Lower lobe of right lung (tissue), 2 donors: ENCODE measurements around the gene LRCOL1. TPM values are rescaled to one million over a fixed set of nuclear protein-coding genes. Genes with fewer than 3 reads are reported as not detected.

Experiments used
- ATAC-seq, 2 donors: fragments of 200-7000 bp; cut with Tn5 transposase; one replicate each; pipeline ENCODE4 v1.9.1; 2020 to 2022; ENCODE audit warnings: mild to moderate bottlenecking in 2 of 2, moderate library complexity in 2 of 2
- DNase-seq: peaks from one replicate; pipeline ENCODE4 v3.0.0-alpha.2; 2020
- H3K27ac ChIP-seq: fragments of 200-600 bp; one replicate; pipeline ENCODE4 v1.8.0; 2022
- H3K27me3 ChIP-seq: fragments of 200-600 bp; one replicate; pipeline ENCODE4 v1.8.0; 2022; ENCODE audit warnings: low read depth
- H3K36me3 ChIP-seq: fragments of 200-600 bp; one replicate; pipeline ENCODE4 v1.8.0; 2022; ENCODE audit warnings: mild to moderate bottlenecking
- H3K4me1 ChIP-seq: fragments of 200-600 bp; one replicate; pipeline ENCODE4 v1.8.0; 2022
- H3K4me3 ChIP-seq: fragments of 200-600 bp; one replicate; pipeline ENCODE4 v1.8.0; 2022; ENCODE audit warnings: mild to moderate bottlenecking
- H3K9me3 ChIP-seq: fragments of 200-600 bp; one replicate; pipeline ENCODE4 v1.8.0; 2022
- intact Hi-C: fragments of 100-400 bp; cut with DNase I; formaldehyde crosslinking; loops from one replicate; pipeline ENCODE4 v1.11.0; 2022
- total RNA-seq: library from RNA; stranded (reverse); fragmentation: NEBNext Ultra II Directional; extraction: Animal tissue kit (Norgen Biotek cat#: 25700); gene quantifications from one replicate; pipeline ENCODE4 v1.2.1, GENCODE V29; 2021
- TF ChIP-seq, protein P1 (sequence below): fragments of 200-600 bp; IDR thresholded peaks from one replicate; pipeline ENCODE4 v1.8.0; 2022; ENCODE audit warnings: antibody characterized with exemption, mild to moderate bottlenecking
- donor health status: DM: no; HTN: yes; CAD: no; lungs with severe emphysema.

LRCOL1 gene
- total RNA-seq, 1 donor from 2014 or later: 2.3 TPM

DNA sequence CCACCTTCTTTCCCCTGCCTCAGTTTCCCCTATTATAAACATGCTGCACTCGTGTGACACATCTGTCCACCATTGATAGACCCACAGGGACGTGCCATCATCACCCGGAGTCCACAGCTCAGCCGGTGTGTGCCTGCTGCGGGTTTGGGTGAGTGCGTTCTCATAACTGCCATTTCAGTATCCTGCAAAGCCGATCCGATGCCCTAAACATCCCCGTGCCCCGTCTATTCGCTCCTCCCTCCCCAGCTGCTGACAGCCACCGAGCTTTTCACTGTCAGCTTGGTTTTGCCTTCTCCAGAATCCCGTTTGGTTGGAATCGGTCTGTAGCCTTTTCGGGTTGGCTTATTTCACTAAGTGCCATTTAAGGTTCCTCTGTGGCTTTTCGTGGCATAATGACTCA, 3.9 kb downstream of the LRCOL1 start:
- peaks cover 66% of the 10 kb centered on the region for H3K27me3 ChIP-seq
- ATAC-seq: no peak
- intact Hi-C loops: no loop called here
- no peaks in the 10 kb centered on the region for H3K9me3 ChIP-seq
- TF ChIP-seq, protein P1, sequence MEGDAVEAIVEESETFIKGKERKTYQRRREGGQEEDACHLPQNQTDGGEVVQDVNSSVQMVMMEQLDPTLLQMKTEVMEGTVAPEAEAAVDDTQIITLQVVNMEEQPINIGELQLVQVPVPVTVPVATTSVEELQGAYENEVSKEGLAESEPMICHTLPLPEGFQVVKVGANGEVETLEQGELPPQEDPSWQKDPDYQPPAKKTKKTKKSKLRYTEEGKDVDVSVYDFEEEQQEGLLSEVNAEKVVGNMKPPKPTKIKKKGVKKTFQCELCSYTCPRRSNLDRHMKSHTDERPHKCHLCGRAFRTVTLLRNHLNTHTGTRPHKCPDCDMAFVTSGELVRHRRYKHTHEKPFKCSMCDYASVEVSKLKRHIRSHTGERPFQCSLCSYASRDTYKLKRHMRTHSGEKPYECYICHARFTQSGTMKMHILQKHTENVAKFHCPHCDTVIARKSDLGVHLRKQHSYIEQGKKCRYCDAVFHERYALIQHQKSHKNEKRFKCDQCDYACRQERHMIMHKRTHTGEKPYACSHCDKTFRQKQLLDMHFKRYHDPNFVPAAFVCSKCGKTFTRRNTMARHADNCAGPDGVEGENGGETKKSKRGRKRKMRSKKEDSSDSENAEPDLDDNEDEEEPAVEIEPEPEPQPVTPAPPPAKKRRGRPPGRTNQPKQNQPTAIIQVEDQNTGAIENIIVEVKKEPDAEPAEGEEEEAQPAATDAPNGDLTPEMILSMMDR: no peak
- no peak overlapping the region for H3K4me3 ChIP-seq
- no peak for DNase-seq
- peaks cover 20% of the 10 kb centered on the region for H3K4me1 ChIP-seq
- H3K27ac ChIP-seq: no peak overlapping the region
- no peaks in the 10 kb centered on the region for H3K36me3 ChIP-seq

DNA sequence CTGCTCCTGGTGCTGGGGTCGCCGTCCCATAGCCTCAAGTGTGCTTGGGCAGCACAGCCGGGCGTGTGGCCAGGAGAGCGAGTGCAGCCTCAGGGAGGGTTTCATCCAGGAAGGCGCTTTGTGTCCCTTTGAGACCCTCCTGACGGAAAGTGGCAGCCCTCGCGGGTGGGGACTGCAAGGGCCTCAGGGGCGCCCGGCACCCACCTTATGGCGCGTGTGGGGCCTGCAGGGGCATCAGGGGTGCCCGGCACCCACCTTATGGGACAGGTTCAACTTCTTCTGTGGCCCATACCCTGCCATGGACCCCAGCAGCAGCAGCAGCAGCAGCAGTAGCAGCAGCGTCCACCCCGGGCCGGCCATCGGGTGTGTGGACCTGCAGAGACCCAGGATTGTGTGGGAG, 4.5 kb downstream of the LRCOL1 start:
- ATAC-seq: no peak
- Histone ChIP-seq H3K4me1 (peaks cover 26% of the 10 kb centered on the region), H3K36me3 (no peaks in the 10 kb centered on the region), H3K27ac (no peak overlapping the region), H3K27me3 (peaks cover 71% of the 10 kb centered on the region), H3K9me3 (no peaks in the 10 kb centered on the region), H3K4me3 (no peak overlapping the region)
- no peak for DNase-seq
- intact Hi-C loops: no loop called here
- TF ChIP-seq, protein P1: no peak

DNA sequence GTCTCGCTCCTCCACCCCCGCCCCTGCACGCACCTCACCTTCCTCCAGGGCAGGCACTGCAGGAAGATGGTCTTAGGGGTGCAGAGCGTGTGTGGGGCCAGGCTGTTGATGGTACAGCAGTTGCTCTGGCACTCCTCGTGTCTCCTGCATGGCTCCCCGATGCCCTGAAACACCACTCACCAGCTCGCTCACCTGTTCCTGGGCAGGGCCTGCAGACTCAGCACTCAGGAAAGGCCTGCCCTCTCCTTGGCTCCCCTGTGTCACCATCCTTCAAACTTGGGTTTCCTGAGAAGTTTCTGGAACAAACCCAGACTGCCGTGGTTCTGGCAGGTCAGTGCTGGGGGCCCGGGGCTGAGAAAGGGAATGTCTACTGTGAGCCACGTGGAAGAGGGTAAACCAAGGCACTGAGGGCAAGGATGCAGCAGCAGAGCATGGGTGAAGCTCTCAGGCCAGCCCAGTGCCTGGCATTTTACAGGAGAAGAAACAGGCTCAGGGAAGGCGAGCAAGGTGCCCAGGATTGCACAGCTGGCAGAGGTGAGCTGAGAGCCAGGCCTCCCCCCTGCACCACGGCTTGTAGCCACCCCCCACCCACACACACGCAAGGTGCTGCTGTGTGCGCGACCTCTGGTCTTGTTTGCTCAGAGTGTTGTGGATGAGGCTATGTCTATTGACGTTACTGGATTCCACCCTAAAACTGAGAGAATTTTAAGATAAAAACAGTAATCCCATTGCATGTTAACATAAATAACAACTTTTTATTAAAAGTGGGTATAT, 5.5 kb downstream of the LRCOL1 start:
- DNase-seq (peak; percentile 22), ATAC-seq (no peak)
- TF ChIP-seq, protein P1: no peak
- Histone ChIP-seq H3K36me3 (no peaks in the 10 kb centered on the region), H3K4me1 (peaks cover 27% of the 10 kb centered on the region), H3K9me3 (no peaks in the 10 kb centered on the region), H3K27ac (no peak overlapping the region), H3K4me3 (peak overlapping the region; percentile 56), H3K27me3 (peaks cover 65% of the 10 kb centered on the region)
- intact Hi-C loops: no loop called here

DNA sequence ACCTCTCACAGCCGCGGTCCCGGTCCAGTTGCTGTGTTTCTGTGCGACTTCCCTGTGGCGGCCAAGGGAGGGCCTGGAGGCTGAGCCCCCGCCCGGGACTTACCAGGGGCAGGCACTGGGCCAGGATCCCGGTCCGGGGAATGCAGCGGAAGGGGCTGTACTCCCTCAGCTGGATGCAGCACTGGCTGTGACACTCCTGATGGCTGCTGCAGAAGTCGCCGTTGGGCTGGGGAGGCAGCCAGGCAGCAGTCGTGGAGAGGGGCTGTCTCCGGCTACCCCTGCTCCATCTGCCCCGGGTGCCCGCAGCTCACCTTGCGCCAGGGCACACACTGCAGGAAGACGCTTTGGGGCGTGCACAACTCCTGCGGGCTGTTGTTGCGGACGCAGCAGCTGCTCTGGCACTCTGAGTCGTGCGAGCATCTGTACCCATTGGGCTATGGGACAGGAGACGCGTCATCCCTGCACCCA, 6.2 kb downstream of the LRCOL1 start:
- Histone ChIP-seq H3K36me3 (no peaks in the 10 kb centered on the region), H3K4me1 (peaks cover 28% of the 10 kb centered on the region), H3K9me3 (no peaks in the 10 kb centered on the region), H3K4me3 (peak overlapping the region; percentile 56), H3K27me3 (peaks cover 58% of the 10 kb centered on the region), H3K27ac (peak overlapping the region; percentile 84)
- intact Hi-C loops: no loop called here
- TF ChIP-seq, protein P1: no peak
- ATAC-seq: peak; percentile 32 to 41
- DNase-seq: peak; percentile 61

DNA sequence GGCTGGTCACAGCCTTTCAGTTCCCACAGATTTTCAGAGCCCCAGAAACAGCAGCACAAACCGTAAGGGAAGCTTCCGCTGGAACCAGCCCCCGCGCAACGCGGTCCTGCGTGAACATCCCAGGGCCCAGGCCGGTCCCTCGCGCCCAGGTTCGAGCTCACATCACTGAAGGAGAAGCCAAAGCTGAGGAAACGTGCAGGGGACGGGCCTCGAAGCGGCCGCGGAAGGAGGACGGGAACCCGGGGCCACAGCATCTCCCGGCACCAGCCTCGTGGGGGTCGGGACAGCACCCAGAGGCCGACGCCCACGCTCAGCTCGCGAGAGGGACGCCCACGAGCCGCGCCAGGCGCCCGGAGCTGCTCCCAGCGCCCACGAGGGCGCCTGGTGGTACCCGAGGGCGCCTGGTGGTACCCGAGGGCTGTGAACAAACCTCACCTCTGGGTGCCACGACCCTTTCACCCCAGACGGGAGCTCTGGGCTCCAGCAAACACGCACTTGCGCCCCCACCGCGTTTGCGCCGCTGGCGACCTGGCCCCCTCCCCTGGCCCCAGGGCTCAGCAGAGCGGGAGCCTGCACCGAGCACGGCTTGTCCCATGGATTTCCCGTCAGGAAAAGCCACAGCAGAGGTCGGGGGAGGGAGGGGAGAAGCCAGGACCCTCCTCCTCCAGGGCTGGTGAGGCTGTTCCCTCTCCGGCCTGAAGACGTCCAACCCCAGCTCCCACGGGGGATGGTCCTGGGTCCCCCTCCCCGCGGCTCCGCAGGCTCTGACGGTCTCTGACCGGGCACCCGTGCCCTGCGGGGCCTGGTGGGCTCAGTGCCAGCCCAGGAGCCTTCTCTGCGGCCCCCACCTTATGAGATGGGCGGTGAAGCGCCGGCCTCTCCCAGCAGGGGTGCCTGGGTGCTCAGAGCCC, 6.9 kb downstream of the LRCOL1 start:
- peak in 1 of 2 donors; percentile 26 for ATAC-seq
- H3K4me3 ChIP-seq: peak overlapping the region; percentile 56

More for the DNA sequence above, 6.9 kb downstream of the LRCOL1 start:
- intact Hi-C loops: no loop called here
- DNase-seq: peak; percentile 45
- peaks cover 51% of the 10 kb centered on the region for H3K27me3 ChIP-seq
- TF ChIP-seq, protein P1: no peak
- no peaks in the 10 kb centered on the region for H3K36me3 ChIP-seq
- no peaks in the 10 kb centered on the region for H3K9me3 ChIP-seq
- H3K27ac ChIP-seq: peak overlapping the region; percentile 84
- H3K4me1 ChIP-seq: peaks cover 28% of the 10 kb centered on the region
